Panc1 (cell line): Measurements from ENCODE around the gene RBMS3. TPM values are rescaled to one million over a fixed set of nuclear protein-coding genes. Genes with fewer than 3 reads are reported as not detected.
"Not testable (repeated sequence)": the region's sequence is repeated elsewhere in the genome, so short reads cannot be mapped to it uniquely, and the experiment has no call there.

ENCODE experiments used
- ATAC-seq: fragments of 200-7000 bp; cut with Tn5 transposase; 2 replicates; pipeline ENCODE4 v1.9.1; 2020; ENCODE audit warnings: mild to moderate bottlenecking, moderate library complexity
- BruUV-seq: library from RNA; stranded (reverse); fragments of 400-500 nt; replicated peaks from 2 replicates; lab custom pipeline; 2021; lab: Mats Ljungman, UMichigan
- CTCF ChIA-PET: fragments of 300-600 bp; sonication (Branson Sonifier 250); formaldehyde crosslinking; loops from one replicate; lab custom pipeline; 2022; ENCODE audit warnings: antibody characterized with exemption; lab: Charles Lee
- POLR2A ChIA-PET: fragments of 300-600 bp; sonication (Branson Sonifier 250); formaldehyde crosslinking; loops from one replicate; lab custom pipeline; 2022; ENCODE audit warnings: antibody characterized with exemption; lab: Charles Lee
- DNase-seq: peaks from one replicate; pipeline ENCODE4 v3.0.0-alpha.2; 2010; ENCODE audit warnings: low read depth, low spot score
- H3K27ac ChIP-seq: 2 replicates; pipeline ENCODE4 v1.5.1; 2011; ENCODE audit warnings: mild to moderate bottlenecking, low read length, inconsistent platforms
- H3K27me3 ChIP-seq: fragments of 200-500 bp; sonication (Bioruptor generic); 2 replicates; pipeline ENCODE4 v1.6.0; 2014; ENCODE audit warnings: low read length, inconsistent platforms; ENCODE audit not compliant: control insufficient read depth, insufficient read depth
- H3K36me3 ChIP-seq: fragments of 200-500 bp; sonication (Bioruptor generic); 2 replicates; pipeline ENCODE4 v1.5.1; 2014; ENCODE audit warnings: inconsistent platforms, mild to moderate bottlenecking, low read length, moderate library complexity; ENCODE audit not compliant: control insufficient read depth, insufficient read depth
- H3K4me1 ChIP-seq: 2 replicates; pipeline ENCODE4 v1.5.1; 2011; ENCODE audit warnings: inconsistent platforms, mild to moderate bottlenecking, low read length, moderate library complexity; ENCODE audit not compliant: control insufficient read depth, insufficient read depth
- H3K4me3 ChIP-seq, 2 experiments: 2 replicates each; pipeline ENCODE4 v1.5.1; 2011 to 2012; ENCODE audit warnings: low read depth in 2 of 2, low read length in 2 of 2, mild to moderate bottlenecking in 2 of 2, inconsistent platforms in 1 of 2, moderate library complexity in 1 of 2
- H3K9me3 ChIP-seq: fragments of 200-500 bp; sonication (Bioruptor generic); 2 replicates; pipeline ENCODE4 v1.5.1; 2014; ENCODE audit warnings: low read depth, mild to moderate bottlenecking, inconsistent platforms, low read length, moderate library complexity; ENCODE audit not compliant: control insufficient read depth, insufficient read depth
- POLR2AphosphoS5 ChIP-seq: IDR thresholded peaks from 2 replicates; pipeline ENCODE4 v1.6.1; 2012; ENCODE audit warnings: mild to moderate bottlenecking, low read depth, low read length, moderate library complexity
- SIN3A ChIP-seq: IDR thresholded peaks from 2 replicates; pipeline ENCODE4 v1.6.1; 2012; ENCODE audit warnings: low read depth, mild to moderate bottlenecking, low read length, moderate library complexity, borderline replicate concordance; ENCODE audit not compliant: insufficient read depth
- TCF7L2 ChIP-seq: IDR thresholded peaks from 2 replicates; pipeline ENCODE4 v1.6.1; 2011; ENCODE audit warnings: mild to moderate bottlenecking, low read depth, low read length, inconsistent platforms
- in situ Hi-C: cut with HindIII; loops from 2 replicates; pipeline ENCODE4 v1.10.0; 2016; ENCODE audit warnings: low sequenced_read_pairs, low pct_unique_long_range_greater_than_20kb
- intact Hi-C: fragments of 100-400 bp; cut with micrococcal nuclease; formaldehyde crosslinking; loops from one replicate; pipeline ENCODE4 v1.10.0; 2022; ENCODE audit not compliant: unreplicated experiment
- total RNA-seq: library from RNA; stranded (reverse); gene quantifications from one replicate; pipeline ENCODE4 v1.2.1, GENCODE V29; 2021; ENCODE audit not compliant: unreplicated experiment
- TF ChIP-seq, protein P1 (sequence below): fragments of 450-650 bp; IDR thresholded peaks from 2 replicates; pipeline ENCODE4 v1.5.1; 2017; ENCODE audit warnings: mild to moderate bottlenecking
- TF ChIP-seq, protein P2 (sequence below), 2 experiments: IDR thresholded peaks; 2 replicates each; pipeline ENCODE4 v1.6.1; 2011 to 2012; ENCODE audit warnings: low read depth in 2 of 2, control low read depth in 1 of 2, low read length in 1 of 2, mild to moderate bottlenecking in 1 of 2, moderate library complexity in 1 of 2; ENCODE audit not compliant: insufficient read depth in 1 of 2

Gene RBMS3
- total RNA-seq, 1 experiment from 2014 or later, result 1.1 TPM

GRCh38 chr3:29468187-29468586 lies 187.3 kb downstream of the RBMS3 start:
- Histone ChIP-seq H3K4me3 (no peak overlapping the region), H3K27me3 (no peaks in the 10 kb centered on the region), H3K27ac (no peak overlapping the region), H3K36me3 (no peaks in the 10 kb centered on the region), H3K4me1 (no peaks in the 10 kb centered on the region), H3K9me3 (no peaks in the 10 kb centered on the region)
- intact Hi-C loops (no loop called here), in situ Hi-C loops (no loop called here)
- ATAC-seq (no peak), DNase-seq (no peak)
- POLR2A ChIA-PET, result no interaction called here
- no TSS peak for BruUV-seq
- CTCF ChIA-PET, result no interaction called here
- no peak for TF ChIP-seq SIN3A
- TF ChIP-seq, protein P1, sequence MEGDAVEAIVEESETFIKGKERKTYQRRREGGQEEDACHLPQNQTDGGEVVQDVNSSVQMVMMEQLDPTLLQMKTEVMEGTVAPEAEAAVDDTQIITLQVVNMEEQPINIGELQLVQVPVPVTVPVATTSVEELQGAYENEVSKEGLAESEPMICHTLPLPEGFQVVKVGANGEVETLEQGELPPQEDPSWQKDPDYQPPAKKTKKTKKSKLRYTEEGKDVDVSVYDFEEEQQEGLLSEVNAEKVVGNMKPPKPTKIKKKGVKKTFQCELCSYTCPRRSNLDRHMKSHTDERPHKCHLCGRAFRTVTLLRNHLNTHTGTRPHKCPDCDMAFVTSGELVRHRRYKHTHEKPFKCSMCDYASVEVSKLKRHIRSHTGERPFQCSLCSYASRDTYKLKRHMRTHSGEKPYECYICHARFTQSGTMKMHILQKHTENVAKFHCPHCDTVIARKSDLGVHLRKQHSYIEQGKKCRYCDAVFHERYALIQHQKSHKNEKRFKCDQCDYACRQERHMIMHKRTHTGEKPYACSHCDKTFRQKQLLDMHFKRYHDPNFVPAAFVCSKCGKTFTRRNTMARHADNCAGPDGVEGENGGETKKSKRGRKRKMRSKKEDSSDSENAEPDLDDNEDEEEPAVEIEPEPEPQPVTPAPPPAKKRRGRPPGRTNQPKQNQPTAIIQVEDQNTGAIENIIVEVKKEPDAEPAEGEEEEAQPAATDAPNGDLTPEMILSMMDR, result no peak
- no peak for TF ChIP-seq POLR2AphosphoS5
- TF ChIP-seq, protein P2, sequence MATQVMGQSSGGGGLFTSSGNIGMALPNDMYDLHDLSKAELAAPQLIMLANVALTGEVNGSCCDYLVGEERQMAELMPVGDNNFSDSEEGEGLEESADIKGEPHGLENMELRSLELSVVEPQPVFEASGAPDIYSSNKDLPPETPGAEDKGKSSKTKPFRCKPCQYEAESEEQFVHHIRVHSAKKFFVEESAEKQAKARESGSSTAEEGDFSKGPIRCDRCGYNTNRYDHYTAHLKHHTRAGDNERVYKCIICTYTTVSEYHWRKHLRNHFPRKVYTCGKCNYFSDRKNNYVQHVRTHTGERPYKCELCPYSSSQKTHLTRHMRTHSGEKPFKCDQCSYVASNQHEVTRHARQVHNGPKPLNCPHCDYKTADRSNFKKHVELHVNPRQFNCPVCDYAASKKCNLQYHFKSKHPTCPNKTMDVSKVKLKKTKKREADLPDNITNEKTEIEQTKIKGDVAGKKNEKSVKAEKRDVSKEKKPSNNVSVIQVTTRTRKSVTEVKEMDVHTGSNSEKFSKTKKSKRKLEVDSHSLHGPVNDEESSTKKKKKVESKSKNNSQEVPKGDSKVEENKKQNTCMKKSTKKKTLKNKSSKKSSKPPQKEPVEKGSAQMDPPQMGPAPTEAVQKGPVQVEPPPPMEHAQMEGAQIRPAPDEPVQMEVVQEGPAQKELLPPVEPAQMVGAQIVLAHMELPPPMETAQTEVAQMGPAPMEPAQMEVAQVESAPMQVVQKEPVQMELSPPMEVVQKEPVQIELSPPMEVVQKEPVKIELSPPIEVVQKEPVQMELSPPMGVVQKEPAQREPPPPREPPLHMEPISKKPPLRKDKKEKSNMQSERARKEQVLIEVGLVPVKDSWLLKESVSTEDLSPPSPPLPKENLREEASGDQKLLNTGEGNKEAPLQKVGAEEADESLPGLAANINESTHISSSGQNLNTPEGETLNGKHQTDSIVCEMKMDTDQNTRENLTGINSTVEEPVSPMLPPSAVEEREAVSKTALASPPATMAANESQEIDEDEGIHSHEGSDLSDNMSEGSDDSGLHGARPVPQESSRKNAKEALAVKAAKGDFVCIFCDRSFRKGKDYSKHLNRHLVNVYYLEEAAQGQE (IDR thresholded peaks at IDR 0.05; ENCODE audit: insufficient read depth in 1 of 2, low read depth in 2 of 2, low read length in 1 of 2), result no peak

- H3K4me3 ChIP-seq, H3K27me3 ChIP-seq, DNase-seq, H3K9me3 ChIP-seq, H3K36me3 ChIP-seq, H3K27ac ChIP-seq, ATAC-seq, CTCF ChIA-PET, intact Hi-C loops, POLR2A ChIA-PET, in situ Hi-C loops, BruUV-seq, H3K4me1 ChIP-seq: not testable (repeated sequence)
These were observed 192.8 kb downstream of the RBMS3 start for GRCh38 chr3:29473481-29474170.

DNA sequence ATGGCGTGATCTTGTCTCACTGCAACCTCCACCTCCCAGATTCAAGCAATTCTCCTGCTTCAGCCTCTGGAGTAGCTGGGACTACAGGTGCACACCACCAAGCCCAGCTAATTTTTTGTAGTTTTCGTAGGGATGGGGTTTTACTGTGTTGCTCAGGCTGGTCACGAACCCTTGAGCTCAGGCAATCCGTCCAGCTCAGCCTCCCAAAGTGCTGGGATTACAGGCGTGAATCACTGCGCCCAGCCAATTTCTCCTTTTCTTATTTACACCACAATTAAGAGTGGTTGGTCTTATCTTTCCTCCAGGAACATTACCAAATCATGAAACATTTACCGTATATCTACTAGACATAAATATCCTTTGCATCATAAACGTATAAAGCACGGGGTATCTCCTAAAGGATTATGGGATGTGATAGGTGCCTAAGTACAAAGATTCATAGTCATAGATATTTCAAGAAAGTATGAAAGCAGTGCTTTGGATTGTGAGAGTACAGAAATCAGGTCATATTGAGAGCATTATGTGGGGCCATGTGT lies 194.5 kb downstream of the RBMS3 start:
- ChIA-PET CTCF (no interaction called here), POLR2A (no interaction called here)
- Histone ChIP-seq H3K9me3 (no peaks in the 10 kb centered on the region), H3K27ac (no peak overlapping the region), H3K4me1 (no peaks in the 10 kb centered on the region), H3K4me3 (no peak overlapping the region), H3K36me3 (no peaks in the 10 kb centered on the region), H3K27me3 (no peaks in the 10 kb centered on the region)
- TF ChIP-seq, protein P2 (IDR thresholded peaks at IDR 0.05; ENCODE audit: insufficient read depth in 1 of 2, low read depth in 2 of 2, low read length in 1 of 2), result no peak
- TF ChIP-seq, protein P1, result no peak
- no peak for TF ChIP-seq TCF7L2
- TF ChIP-seq POLR2AphosphoS5, result no peak
- TF ChIP-seq SIN3A, result no peak
- BruUV-seq, result no TSS peak
- intact Hi-C loops (no loop called here), in situ Hi-C loops (no loop called here)
- DNase-seq, result no peak
- ATAC-seq, result no peak
